SU-DHL-6 (cell line): ENCODE data around the gene ADD2.

Experiments used
- H2AFZ ChIP-seq: fragments of 200-600 bp; sonication (generic); 2 replicates; pipeline ENCODE4 v1.6.1; 2014; ENCODE audit warnings: low read depth, mild to moderate bottlenecking, moderate library complexity, mixed read lengths, antibody characterized with exemption, low read length; ENCODE audit not compliant: severe bottlenecking
- H3F3A ChIP-seq: fragments of 200-600 bp; shearing (Covaris generic); 2 replicates; pipeline ENCODE4 v1.6.0; 2016; ENCODE audit warnings: antibody characterized with exemption, mild to moderate bottlenecking; ENCODE audit not compliant: insufficient read depth
- H3K27ac ChIP-seq: fragments of 200-600 bp; sonication (generic); 2 replicates; pipeline ENCODE4 v1.5.1; 2016; ENCODE audit warnings: low read depth, mild to moderate bottlenecking, low read length, moderate library complexity, mixed read lengths
- H3K27me3 ChIP-seq: fragments of 200-600 bp; sonication (generic), shearing (Covaris generic); 2 replicates; pipeline ENCODE4 v1.6.0; 2014; ENCODE audit warnings: mild to moderate bottlenecking, low read length
- H3K36me3 ChIP-seq: fragments of 200-600 bp; sonication (generic); 2 replicates; pipeline ENCODE4 v1.6.1; 2014; ENCODE audit warnings: mild to moderate bottlenecking, low read length, mixed read lengths
- H3K4me2 ChIP-seq: fragments of 300-600, 200-600 bp; shearing (Covaris generic), sonication (generic); 2 replicates; pipeline ENCODE4 v1.6.0; 2014; ENCODE audit warnings: low read length, low read depth, mild to moderate bottlenecking; ENCODE audit not compliant: poor library complexity, severe bottlenecking
- H3K4me3 ChIP-seq: fragments of 200-600 bp; sonication (generic); 2 replicates; pipeline ENCODE4 v1.5.1; 2014; ENCODE audit warnings: antibody characterized with exemption, low read length, mild to moderate bottlenecking, mixed read lengths; ENCODE audit not compliant: insufficient read depth, poor library complexity, severe bottlenecking
- H3K79me2 ChIP-seq: fragments of 200-600 bp; sonication (generic); 2 replicates; pipeline ENCODE4 v1.6.1; 2014; ENCODE audit warnings: mild to moderate bottlenecking, low read length, moderate library complexity; ENCODE audit not compliant: insufficient read depth
- H3K9ac ChIP-seq: fragments of 200-600 bp; sonication (generic); 2 replicates; pipeline ENCODE4 v1.7.0; 2014; ENCODE audit warnings: mild to moderate bottlenecking, low read length
- H3K9me2 ChIP-seq: fragments of 200-600 bp; sonication (generic); replicated peaks from 2 replicates; pipeline ENCODE4 v1.6.1; 2014; ENCODE audit warnings: low read length; ENCODE audit not compliant: insufficient read depth
- H3K9me3 ChIP-seq: fragments of 200-600 bp; sonication (generic); 2 replicates; pipeline ENCODE4 v1.6.1; 2014; ENCODE audit warnings: low read length, mixed read lengths; ENCODE audit not compliant: insufficient read depth
- H4K20me1 ChIP-seq: fragments of 200-600 bp; sonication (generic); 2 replicates; pipeline ENCODE4 v1.6.1; 2014; ENCODE audit warnings: low read depth, mild to moderate bottlenecking, antibody characterized with exemption, low read length, moderate library complexity, mixed read lengths
- CTCF ChIP-seq: fragments of 200-600 bp; sonication (generic); IDR thresholded peaks from one replicate; pipeline ENCODE4 v1.5.1; 2017; ENCODE audit warnings: antibody characterized with exemption, mild to moderate bottlenecking, low read length, moderate library complexity; ENCODE audit not compliant: insufficient read depth, poor library complexity, severe bottlenecking
- EZH2phosphoT487 ChIP-seq: fragments of 200-600 bp; sonication (generic), shearing (Covaris generic); conservative IDR thresholded peaks from 2 replicates; pipeline ENCODE4 v1.6.1; 2018; ENCODE audit warnings: mild to moderate bottlenecking, antibody characterized with exemption, low read length, moderate library complexity, mixed read lengths

Gene ADD2

GRCh38 chr2:70703900-70704549 lies 64.0 kb downstream of the ADD2 start:
- Histone ChIP-seq H3K27ac (no peak overlapping the region), H3K79me2 (no peaks in the 10 kb centered on the region), H3K27me3 (no peaks in the 10 kb centered on the region), H3K36me3 (no peaks in the 10 kb centered on the region), H3K9me2 (no peaks in the 10 kb centered on the region), H3K4me2 (no peak overlapping the region), H3K9me3 (no peaks in the 10 kb centered on the region), H2AFZ (no peak overlapping the region), H3K9ac (no peak overlapping the region), H4K20me1 (no peaks in the 10 kb centered on the region), H3K4me3 (no peak overlapping the region), H3F3A (no peaks in the 10 kb centered on the region)
- TF ChIP-seq EZH2phosphoT487 (no peak), CTCF (no peak)

- no peaks in the 10 kb centered on the region for H3K9me2 ChIP-seq
- H3K4me3 ChIP-seq, result no peak overlapping the region
- no peaks in the 10 kb centered on the region for H3K79me2 ChIP-seq
- H3K36me3 ChIP-seq, result no peaks in the 10 kb centered on the region
- H2AFZ ChIP-seq, result no peak overlapping the region
- no peak overlapping the region for H3K27ac ChIP-seq
- H3K9me3 ChIP-seq, result no peaks in the 10 kb centered on the region
- no peak overlapping the region for H3K9ac ChIP-seq
- no peaks in the 10 kb centered on the region for H3F3A ChIP-seq
- no peaks in the 10 kb centered on the region for H3K27me3 ChIP-seq
- H3K4me2 ChIP-seq, result no peak overlapping the region
- no peak for TF ChIP-seq EZH2phosphoT487
- no peak for TF ChIP-seq CTCF
- no peaks in the 10 kb centered on the region for H4K20me1 ChIP-seq
These were observed 65.1 kb downstream of the ADD2 start for GRCh38 chr2:70702711-70703395.

GRCh38 chr2:70698847-70699246 lies 69.2 kb downstream of the ADD2 start:
- H3K4me3 ChIP-seq, result no peak overlapping the region

More at GRCh38 chr2:70698847-70699246, 69.2 kb downstream of the ADD2 start:
- Histone ChIP-seq H3K9me2 (no peaks in the 10 kb centered on the region), H3K9ac (no peak overlapping the region), H3K27ac (no peak overlapping the region), H3K9me3 (no peaks in the 10 kb centered on the region), H3K27me3 (no peaks in the 10 kb centered on the region), H3K4me2 (no peak overlapping the region), H4K20me1 (no peaks in the 10 kb centered on the region), H3K36me3 (no peaks in the 10 kb centered on the region), H3F3A (no peaks in the 10 kb centered on the region), H2AFZ (no peak overlapping the region), H3K79me2 (no peaks in the 10 kb centered on the region)
- TF ChIP-seq CTCF (no peak), EZH2phosphoT487 (no peak)
